Loucy (cell line): ENCODE results near the gene DHX9.

Source experiments
- CTCF ChIP-seq: fragments of 200-600 bp; sonication (generic); conservative IDR thresholded peaks from 2 replicates; pipeline ENCODE4 v1.5.1; 2014; ENCODE audit warnings: mild to moderate bottlenecking, antibody characterized with exemption, low read length
- EZH2phosphoT487 ChIP-seq: fragments of 200-600 bp; IDR thresholded peaks from 2 replicates; pipeline ENCODE4 v1.6.1; 2018; ENCODE audit warnings: antibody characterized with exemption, mild to moderate bottlenecking, moderate library complexity, borderline replicate concordance

GRCh38 chr1:182803846-182804245 lies 35.3 kb upstream of the DHX9 start:
- TF ChIP-seq CTCF (no peak), EZH2phosphoT487 (no peak)
